DOHH2 (cell line): Measurements from ENCODE around the gene ARL6IP6.
"Not testable (repeated sequence)": the region's sequence is repeated elsewhere in the genome, so short reads cannot be mapped to it uniquely, and the experiment has no call there.

ENCODE experiments used
- H3F3A ChIP-seq: fragments of 200-600 bp; sonication (generic), shearing (Covaris generic); 2 replicates; pipeline ENCODE4 v1.6.0; 2016; ENCODE audit warnings: antibody characterized with exemption, mild to moderate bottlenecking; ENCODE audit not compliant: control insufficient read depth, insufficient read depth
- H3K27ac ChIP-seq: fragments of 200-600 bp; sonication (generic); 2 replicates; pipeline ENCODE4 v1.5.1; 2014; ENCODE audit warnings: low read depth, mild to moderate bottlenecking, low read length, moderate library complexity
- H3K27me3 ChIP-seq: fragments of 200-600 bp; sonication (generic); 2 replicates; pipeline ENCODE4 v1.6.1; 2014; ENCODE audit warnings: mild to moderate bottlenecking, low read length, mixed read lengths; ENCODE audit not compliant: control insufficient read depth
- H3K36me3 ChIP-seq: fragments of 200-600 bp; sonication (generic); 2 replicates; pipeline ENCODE4 v1.6.1; 2014; ENCODE audit warnings: mild to moderate bottlenecking, low read length, moderate library complexity, mixed read lengths; ENCODE audit not compliant: control insufficient read depth
- H3K4me1 ChIP-seq: fragments of 200-600 bp; sonication (generic); 2 replicates; pipeline ENCODE4 v1.6.1; 2014; ENCODE audit warnings: mild to moderate bottlenecking, low read length, mixed read lengths; ENCODE audit not compliant: control insufficient read depth
- H3K4me2 ChIP-seq: fragments of 200-600 bp; sonication (generic); 2 replicates; pipeline ENCODE4 v1.6.0; 2014; ENCODE audit warnings: mild to moderate bottlenecking, low read length, moderate library complexity
- H3K4me3 ChIP-seq: fragments of 200-600 bp; sonication (generic); 2 replicates; pipeline ENCODE4 v1.5.1; 2014; ENCODE audit warnings: mild to moderate bottlenecking, low read length, mixed read lengths
- H3K79me2 ChIP-seq: fragments of 200-600 bp; sonication (generic); 2 replicates; pipeline ENCODE4 v1.6.1; 2014; ENCODE audit warnings: mild to moderate bottlenecking, low read length, mixed read lengths; ENCODE audit not compliant: control insufficient read depth
- H3K9me2 ChIP-seq: fragments of 200-600 bp; sonication (generic); replicated peaks from 2 replicates; pipeline ENCODE4 v1.6.1; 2014; ENCODE audit warnings: mild to moderate bottlenecking, low read length, mixed read lengths; ENCODE audit not compliant: control insufficient read depth
- H3K9me3 ChIP-seq: fragments of 200-600 bp; sonication (generic); 2 replicates; pipeline ENCODE4 v1.6.1; 2014; ENCODE audit warnings: antibody characterized with exemption, low read length, mixed read lengths; ENCODE audit not compliant: control insufficient read depth, insufficient read depth
- H4K20me1 ChIP-seq: fragments of 200-600 bp; sonication (generic); 2 replicates; pipeline ENCODE4 v1.6.0; 2014; ENCODE audit warnings: low read depth, mild to moderate bottlenecking, antibody characterized with exemption, low read length, moderate library complexity; ENCODE audit not compliant: control insufficient read depth, insufficient read depth
- EZH2phosphoT487 ChIP-seq: fragments of 200-600 bp; sonication (generic); IDR thresholded peaks from 2 replicates; pipeline ENCODE4 v1.6.1; 2017; ENCODE audit warnings: borderline replicate concordance, mild to moderate bottlenecking, antibody characterized with exemption, low read length, moderate library complexity, mixed read lengths
- TF ChIP-seq, protein P1 (sequence below): fragments of 200-600 bp; sonication (generic); IDR thresholded peaks from one replicate; pipeline ENCODE4 v1.5.1; 2014; ENCODE audit warnings: antibody characterized with exemption, mild to moderate bottlenecking, low read depth, low read length; ENCODE audit not compliant: poor library complexity, severe bottlenecking

The ARL6IP6 gene

DNA sequence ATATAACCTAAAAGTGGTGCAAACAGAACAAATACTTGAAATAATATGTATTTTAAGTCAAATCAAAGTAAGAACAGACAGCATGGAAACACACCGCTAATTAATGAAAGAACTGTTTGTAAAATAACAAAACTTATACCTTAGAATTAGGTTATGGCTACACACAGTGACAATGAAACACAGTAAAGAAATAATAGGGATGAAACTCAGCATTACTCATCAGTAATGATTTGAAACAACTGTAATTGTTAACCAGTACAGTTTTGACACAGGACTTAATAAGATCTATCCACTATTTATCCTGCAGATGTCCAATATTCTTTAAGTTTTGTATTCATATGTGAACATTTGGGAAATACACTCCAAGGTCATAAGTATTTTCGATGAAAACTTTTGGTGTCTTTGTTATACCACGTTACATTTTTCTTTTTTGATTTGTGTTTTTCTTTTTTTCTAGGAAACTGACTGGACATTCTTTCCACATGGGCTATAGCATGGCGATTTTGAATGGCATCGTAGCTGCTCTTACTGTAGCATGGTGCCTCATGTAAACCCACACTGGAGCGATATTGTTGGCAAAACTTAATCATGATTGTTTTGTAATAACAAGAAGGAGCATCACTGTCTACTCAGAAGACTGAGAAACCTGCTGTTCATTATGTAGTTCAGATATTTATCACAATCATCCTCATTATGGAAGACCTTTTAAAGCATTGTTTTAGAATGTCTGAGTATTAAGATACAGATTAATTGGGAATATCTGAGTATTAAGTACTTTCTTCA, 41.1 kb downstream of the ARL6IP6 start:
- Histone ChIP-seq H3K9me3 (no peaks in the 10 kb centered on the region), H3K27ac (no peak overlapping the region), H3K79me2 (no peaks in the 10 kb centered on the region), H3K4me3 (no peak overlapping the region), H3K9me2 (no peaks in the 10 kb centered on the region), H3K4me2 (no peak overlapping the region), H4K20me1 (no peaks in the 10 kb centered on the region), H3K4me1 (no peaks in the 10 kb centered on the region), H3K27me3 (no peaks in the 10 kb centered on the region), H3F3A (no peaks in the 10 kb centered on the region), H3K36me3 (peaks cover 72% of the 10 kb centered on the region)
- TF ChIP-seq EZH2phosphoT487, result no peak
- TF ChIP-seq, protein P1, sequence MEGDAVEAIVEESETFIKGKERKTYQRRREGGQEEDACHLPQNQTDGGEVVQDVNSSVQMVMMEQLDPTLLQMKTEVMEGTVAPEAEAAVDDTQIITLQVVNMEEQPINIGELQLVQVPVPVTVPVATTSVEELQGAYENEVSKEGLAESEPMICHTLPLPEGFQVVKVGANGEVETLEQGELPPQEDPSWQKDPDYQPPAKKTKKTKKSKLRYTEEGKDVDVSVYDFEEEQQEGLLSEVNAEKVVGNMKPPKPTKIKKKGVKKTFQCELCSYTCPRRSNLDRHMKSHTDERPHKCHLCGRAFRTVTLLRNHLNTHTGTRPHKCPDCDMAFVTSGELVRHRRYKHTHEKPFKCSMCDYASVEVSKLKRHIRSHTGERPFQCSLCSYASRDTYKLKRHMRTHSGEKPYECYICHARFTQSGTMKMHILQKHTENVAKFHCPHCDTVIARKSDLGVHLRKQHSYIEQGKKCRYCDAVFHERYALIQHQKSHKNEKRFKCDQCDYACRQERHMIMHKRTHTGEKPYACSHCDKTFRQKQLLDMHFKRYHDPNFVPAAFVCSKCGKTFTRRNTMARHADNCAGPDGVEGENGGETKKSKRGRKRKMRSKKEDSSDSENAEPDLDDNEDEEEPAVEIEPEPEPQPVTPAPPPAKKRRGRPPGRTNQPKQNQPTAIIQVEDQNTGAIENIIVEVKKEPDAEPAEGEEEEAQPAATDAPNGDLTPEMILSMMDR, result no peak

DNA sequence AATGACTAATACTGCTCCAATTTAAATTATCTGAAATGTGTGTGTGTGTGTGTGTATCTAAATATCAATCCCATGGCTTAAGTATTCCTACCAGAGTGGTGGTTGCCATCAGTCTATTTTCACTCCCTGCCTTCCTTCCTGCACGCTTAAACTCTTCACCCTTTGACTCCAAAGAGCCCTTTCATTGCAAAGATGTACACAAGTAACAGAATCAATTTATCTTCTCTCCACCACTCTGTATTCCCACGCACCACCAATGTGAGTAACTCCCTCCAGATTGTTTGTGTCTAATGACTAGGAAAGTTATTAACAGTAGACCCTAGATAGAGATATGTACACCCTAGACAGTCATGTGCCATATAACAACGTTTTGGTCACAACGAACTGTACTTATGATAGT, 42.8 kb downstream of the ARL6IP6 start:
- H3K27ac ChIP-seq, result no peak overlapping the region
- TF ChIP-seq, protein P1, result no peak
- no peak for TF ChIP-seq EZH2phosphoT487
- H3K4me2 ChIP-seq, result no peak overlapping the region
- no peaks in the 10 kb centered on the region for H4K20me1 ChIP-seq
- peaks cover 59% of the 10 kb centered on the region for H3K36me3 ChIP-seq
- H3K4me3 ChIP-seq, result no peak overlapping the region
- H3K4me1 ChIP-seq, result no peaks in the 10 kb centered on the region
- H3K9me2 ChIP-seq, result no peaks in the 10 kb centered on the region
- H3K27me3 ChIP-seq, result no peaks in the 10 kb centered on the region
- no peaks in the 10 kb centered on the region for H3K9me3 ChIP-seq
- H3K79me2 ChIP-seq, result no peaks in the 10 kb centered on the region
- H3F3A ChIP-seq, result no peaks in the 10 kb centered on the region

GRCh38 chr2:152762202-152762601, 43.8 kb downstream of the ARL6IP6 start:
- H4K20me1 ChIP-seq, result no peaks in the 10 kb centered on the region
- H3K9me2 ChIP-seq, result no peaks in the 10 kb centered on the region
- no peaks in the 10 kb centered on the region for H3K27me3 ChIP-seq
- TF ChIP-seq, protein P1, result no peak
- TF ChIP-seq EZH2phosphoT487, result no peak
- no peaks in the 10 kb centered on the region for H3K79me2 ChIP-seq
- H3K27ac ChIP-seq, result no peak overlapping the region
- H3K36me3 ChIP-seq, result peaks cover 49% of the 10 kb centered on the region
- H3K4me1 ChIP-seq, result no peaks in the 10 kb centered on the region
- no peaks in the 10 kb centered on the region for H3K9me3 ChIP-seq
- no peaks in the 10 kb centered on the region for H3F3A ChIP-seq
- no peak overlapping the region for H3K4me2 ChIP-seq
- no peak overlapping the region for H3K4me3 ChIP-seq

GRCh38 chr2:152763208-152763607, 44.8 kb downstream of the ARL6IP6 start:
- not testable (repeated sequence) for H3K4me1 ChIP-seq, H4K20me1 ChIP-seq, H3K4me2 ChIP-seq, H3K9me2 ChIP-seq, H3K27me3 ChIP-seq, H3K4me3 ChIP-seq, H3F3A ChIP-seq, H3K27ac ChIP-seq, H3K9me3 ChIP-seq, H3K79me2 ChIP-seq
- H3K36me3 ChIP-seq, result peaks cover 44% of the 10 kb centered on the region
